ENCODE measurements around the gene UGT1A8.

GRCh38 chr2:233816334-233816733, 198.9 kb downstream of the UGT1A8 start:
- TF ChIP-seq POLR2AphosphoS5 (IDR thresholded peaks at IDR 0.05; ENCODE audit: low read depth, low read length) (no peak), TAF1 (IDR thresholded peaks at IDR 0.05; ENCODE audit: borderline replicate concordance, insufficient read depth, low read length) (no peak), SIN3A (IDR thresholded peaks at IDR 0.05; ENCODE audit: borderline replicate concordance, insufficient read depth, low read length) (no peak), REST (IDR thresholded peaks at IDR 0.05; ENCODE audit: insufficient read depth in 1 of 2, low read depth in 2 of 2, low read length in 2 of 2) (no peak)
